ENCODE results near the gene ASPHD2.
A peak's percentile ranks its signal among the peaks of the same experiment; 100 is the strongest.
"Not testable (repeated sequence)": the region's sequence is repeated elsewhere in the genome, so short reads cannot be mapped to it uniquely, and the experiment has no call there.

Gene ASPHD2, protein sequence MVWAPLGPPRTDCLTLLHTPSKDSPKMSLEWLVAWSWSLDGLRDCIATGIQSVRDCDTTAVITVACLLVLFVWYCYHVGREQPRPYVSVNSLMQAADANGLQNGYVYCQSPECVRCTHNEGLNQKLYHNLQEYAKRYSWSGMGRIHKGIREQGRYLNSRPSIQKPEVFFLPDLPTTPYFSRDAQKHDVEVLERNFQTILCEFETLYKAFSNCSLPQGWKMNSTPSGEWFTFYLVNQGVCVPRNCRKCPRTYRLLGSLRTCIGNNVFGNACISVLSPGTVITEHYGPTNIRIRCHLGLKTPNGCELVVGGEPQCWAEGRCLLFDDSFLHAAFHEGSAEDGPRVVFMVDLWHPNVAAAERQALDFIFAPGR

DNA sequence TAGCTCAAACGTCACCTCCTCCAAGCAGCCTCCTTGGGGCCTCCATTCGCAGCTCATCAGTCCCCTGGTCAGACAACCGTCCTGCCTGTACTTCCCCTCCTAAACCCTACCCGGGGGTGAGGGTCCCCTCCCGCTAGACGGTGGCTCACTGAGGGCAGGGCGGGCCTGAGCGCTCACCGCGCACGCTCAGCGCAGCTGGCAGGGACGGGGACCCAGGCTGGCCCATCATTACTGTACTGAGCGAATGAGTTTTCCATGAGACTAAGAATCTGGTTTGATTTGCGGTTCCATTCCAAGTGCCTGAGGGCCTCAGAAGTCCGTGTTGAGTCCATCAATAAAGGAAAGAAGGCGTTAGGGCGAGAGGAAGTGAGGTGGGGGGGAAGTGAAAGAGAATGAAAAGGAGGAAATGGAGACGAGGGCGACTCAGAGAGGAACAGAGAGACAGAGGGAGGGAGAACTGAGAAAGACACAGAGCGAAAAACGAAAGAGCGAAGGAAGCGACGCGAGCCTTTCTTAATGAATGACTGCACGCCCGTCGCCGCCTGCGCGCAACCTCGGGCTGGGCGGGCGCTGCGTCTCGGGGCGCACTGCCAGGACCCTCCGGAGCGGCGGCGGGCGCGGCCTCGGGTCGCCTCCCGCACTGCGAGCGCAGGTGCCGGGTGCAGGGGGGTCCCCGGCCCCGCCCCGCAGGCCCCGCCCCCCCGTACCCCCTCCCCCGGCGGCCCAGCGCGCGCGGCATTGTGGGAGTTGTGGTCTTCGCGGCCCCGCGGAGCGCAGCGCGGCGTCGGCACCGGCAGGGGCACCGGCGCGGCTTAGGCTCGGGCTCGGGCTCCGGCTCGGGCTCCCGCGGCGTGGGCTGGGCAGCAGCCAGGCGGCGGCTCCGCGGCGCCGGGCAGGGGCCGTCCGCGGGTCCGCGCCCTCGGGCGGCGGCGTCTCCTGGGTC, at the start of gene ASPHD2:
Gene ASPHD2 (plus strand): TSS at position 746 of the 943 bp plus-strand sequence. CDS start 4,356 bp downstream, outside the sequence.
- DNase-seq (ENCODE audit: insufficient read length, low spot score) (peak; percentile 87), FAIRE-seq (peak; percentile 98)

GRCh38 chr22:26380072-26380830, 48.8 kb upstream of the ASPHD2 start:
- FAIRE-seq (no peak), DNase-seq (ENCODE audit: insufficient read length, low spot score) (no peak)

DNA sequence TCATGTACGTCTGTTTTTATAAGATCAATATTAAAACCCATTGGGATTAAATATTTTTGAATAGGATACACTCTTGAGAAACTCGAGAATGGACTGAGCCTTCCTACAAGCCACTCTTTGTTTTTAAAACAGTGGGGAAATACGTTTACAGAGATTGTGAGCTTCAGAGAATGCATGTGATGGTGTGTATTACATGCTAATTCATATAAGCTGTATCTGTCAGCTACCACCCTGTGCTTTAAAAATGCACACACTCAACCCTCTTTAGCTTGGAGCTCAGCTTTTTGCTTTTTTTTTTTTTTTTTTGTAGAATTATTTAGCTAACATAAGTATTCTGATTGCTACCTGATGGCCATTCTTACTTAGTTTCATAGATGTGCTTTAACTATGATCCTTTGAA, 46.3 kb upstream of the ASPHD2 start:
- DNase-seq (ENCODE audit: insufficient read length, low spot score) (no peak), FAIRE-seq (no peak)

DNA sequence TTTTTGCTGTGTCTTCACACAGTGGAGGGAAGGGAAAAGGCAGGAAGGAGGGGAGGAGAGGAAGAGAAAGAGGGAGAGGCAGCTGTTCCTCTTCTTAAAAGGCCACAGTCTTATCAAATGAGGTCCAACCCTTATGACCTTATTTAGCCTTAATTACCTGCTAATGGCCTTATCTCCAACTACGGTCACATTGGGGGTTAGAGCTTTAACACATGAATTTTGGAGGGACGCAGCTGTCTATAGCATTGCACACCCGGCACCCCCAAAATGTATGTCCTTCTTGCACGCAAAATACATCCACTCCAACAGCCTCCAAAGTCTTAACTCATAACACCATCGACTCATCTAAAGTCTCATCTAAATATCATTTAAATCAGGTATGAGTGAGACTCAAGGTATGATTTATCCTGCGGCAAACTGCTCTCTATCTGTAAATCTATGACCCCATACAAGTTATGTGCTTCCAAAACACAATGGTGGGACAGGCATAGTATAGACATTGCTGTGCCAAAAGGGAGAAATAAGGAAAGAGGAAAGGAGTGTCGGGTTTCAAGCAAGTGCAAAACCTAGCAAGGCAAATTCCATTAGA, 45.0 kb upstream of the ASPHD2 start:
- FAIRE-seq (no peak), DNase-seq (ENCODE audit: insufficient read length, low spot score) (no peak)

- no peak for FAIRE-seq
- DNase-seq (ENCODE audit: insufficient read length, low spot score) = no peak
Measured at GRCh38 chr22:26385164-26385563, 43.9 kb upstream of the ASPHD2 start.

DNA sequence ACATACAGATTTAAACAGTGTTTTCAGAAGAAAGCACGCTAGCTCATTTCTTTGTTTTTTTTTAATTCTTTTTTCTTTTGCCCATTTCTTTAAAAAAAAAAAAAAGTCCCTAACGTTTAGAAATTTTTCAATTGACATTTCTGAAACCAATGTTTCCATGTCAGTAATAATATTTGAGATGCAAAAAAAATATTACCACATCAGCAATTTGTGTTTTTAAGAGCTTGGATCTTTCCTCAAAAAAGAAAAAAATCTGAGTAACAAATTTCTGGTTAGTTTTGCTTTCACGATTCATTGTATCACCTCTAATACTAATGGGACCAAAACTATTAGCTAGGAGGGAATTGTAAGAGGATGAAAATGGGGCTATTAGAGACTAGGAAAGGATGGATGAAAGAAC, 39.9 kb upstream of the ASPHD2 start:
- no peak for DNase-seq (ENCODE audit: insufficient read length, low spot score)

DNA sequence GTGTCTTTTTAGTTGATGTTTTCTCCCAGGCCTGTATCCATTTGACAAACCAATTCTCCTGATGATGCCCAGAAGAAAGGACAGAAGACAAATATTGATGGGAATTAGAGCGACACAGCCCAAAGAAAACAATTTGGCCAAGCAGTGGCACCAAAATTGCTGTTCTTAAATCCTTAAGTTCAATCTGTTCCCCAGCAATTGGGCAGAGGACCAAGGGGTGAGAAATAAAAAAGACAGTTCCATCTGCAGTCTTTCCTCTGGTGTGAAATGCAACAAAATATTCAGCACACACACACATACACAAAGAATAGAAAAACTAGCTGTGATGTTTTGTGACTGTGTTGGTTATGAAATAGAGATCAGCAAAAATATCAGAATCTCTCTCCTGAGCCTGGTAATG, 38.0 kb upstream of the ASPHD2 start:
- DNase-seq (ENCODE audit: insufficient read length, low spot score) = no peak
- no peak for FAIRE-seq

More for the DNA sequence above, 39.9 kb upstream of the ASPHD2 start:
- no peak for FAIRE-seq

GRCh38 chr22:26391623-26392022, 37.4 kb upstream of the ASPHD2 start:
- DNase-seq (ENCODE audit: insufficient read length, low spot score) (no peak), FAIRE-seq (no peak)

DNA sequence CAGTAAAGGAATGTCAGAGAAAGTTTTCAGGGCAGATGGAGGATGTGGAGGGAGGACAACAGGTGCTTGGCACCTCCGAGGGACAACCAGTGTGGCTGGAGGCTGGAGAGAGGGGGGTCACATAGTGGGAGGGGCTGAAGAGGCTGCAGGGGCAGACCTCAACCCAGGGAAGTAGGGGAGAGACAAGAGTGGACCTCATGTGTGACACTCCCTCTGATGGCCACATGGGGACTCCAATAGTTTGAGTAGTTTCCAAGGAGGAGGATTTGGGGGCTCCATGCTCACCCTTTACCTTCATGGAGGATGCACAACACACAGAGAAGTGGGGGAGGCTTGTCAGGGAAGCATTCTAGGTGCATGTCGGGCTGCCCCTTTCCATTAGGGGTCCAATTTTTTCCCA, 35.1 kb upstream of the ASPHD2 start:
- FAIRE-seq = no peak
- no peak for DNase-seq (ENCODE audit: insufficient read length, low spot score)

GRCh38 chr22:26394777-26395176, 34.3 kb upstream of the ASPHD2 start:
- DNase-seq (ENCODE audit: insufficient read length, low spot score) (no peak), FAIRE-seq (no peak)

GRCh38 chr22:26395926-26396325, 33.1 kb upstream of the ASPHD2 start:
- no peak for DNase-seq (ENCODE audit: insufficient read length, low spot score)
- no peak for FAIRE-seq

DNA sequence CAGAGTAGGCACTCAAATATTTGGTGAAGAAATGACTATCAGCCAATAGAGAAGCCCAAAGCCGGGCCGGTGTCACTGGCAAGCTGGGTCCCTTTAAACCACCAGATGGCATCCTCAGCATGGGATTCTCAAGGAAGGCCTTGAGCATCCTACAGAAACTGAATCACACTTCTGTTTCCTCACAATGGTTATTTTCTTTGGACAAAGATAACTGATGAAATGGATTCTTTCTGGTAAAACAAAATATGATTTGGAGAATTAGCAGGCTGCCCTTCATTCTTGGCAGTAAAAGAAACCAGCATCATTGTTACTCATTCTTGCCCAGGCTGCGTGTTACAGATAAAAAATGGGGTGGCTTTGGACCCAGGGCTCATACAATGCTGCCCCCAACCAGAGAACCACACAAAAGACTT, 30.3 kb upstream of the ASPHD2 start:
- DNase-seq (ENCODE audit: insufficient read length, low spot score) (peak; percentile 61), FAIRE-seq (peak; percentile 61)

DNA sequence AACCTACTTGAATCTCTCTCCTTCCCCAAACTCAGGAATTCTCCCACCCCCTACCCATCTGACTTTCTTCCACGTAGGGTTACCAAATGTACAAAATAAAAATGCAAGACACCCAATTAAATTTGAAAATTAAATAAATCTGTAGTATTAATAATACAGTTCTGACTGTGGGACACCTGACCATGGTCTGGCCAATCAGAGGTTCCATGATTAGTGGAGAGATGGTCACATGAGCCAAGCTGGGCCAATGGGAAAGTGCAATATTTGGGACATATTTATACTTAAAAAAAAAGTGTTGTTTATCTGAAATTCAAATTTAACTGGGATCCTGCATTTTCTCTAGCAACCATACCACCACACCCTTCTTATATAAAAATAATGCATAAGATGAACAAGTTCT, 29.8 kb upstream of the ASPHD2 start:
- FAIRE-seq (no peak), DNase-seq (ENCODE audit: insufficient read length, low spot score) (no peak)

- no peak for FAIRE-seq
- no peak for DNase-seq (ENCODE audit: insufficient read length, low spot score)
Measured at GRCh38 chr22:26401726-26402125, 27.3 kb upstream of the ASPHD2 start.

- DNase-seq (ENCODE audit: insufficient read length, low spot score) (no peak), FAIRE-seq (peak; percentile 78)
Measured at GRCh38 chr22:26404851-26405421, 24.1 kb upstream of the ASPHD2 start.

DNA sequence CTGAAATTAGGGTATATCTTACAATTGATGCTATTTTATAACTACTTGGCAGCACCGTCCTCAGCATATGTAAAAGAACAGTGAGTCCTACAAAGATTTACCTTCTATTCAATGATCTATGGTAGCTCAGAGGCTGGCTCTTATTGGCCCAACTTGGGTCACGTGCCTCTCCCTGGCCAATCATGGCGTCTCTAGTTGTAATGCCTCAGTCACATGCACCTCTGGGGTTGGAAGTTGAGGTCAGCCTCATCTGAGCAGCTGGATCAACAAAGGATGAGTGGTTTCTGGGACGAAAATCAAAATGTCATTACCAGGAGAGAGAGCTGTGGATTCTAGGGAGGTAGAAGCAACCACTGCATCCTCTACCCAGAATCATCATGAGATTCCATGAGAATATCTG, 22.9 kb upstream of the ASPHD2 start:
- FAIRE-seq (no peak), DNase-seq (ENCODE audit: insufficient read length, low spot score) (no peak)

DNA sequence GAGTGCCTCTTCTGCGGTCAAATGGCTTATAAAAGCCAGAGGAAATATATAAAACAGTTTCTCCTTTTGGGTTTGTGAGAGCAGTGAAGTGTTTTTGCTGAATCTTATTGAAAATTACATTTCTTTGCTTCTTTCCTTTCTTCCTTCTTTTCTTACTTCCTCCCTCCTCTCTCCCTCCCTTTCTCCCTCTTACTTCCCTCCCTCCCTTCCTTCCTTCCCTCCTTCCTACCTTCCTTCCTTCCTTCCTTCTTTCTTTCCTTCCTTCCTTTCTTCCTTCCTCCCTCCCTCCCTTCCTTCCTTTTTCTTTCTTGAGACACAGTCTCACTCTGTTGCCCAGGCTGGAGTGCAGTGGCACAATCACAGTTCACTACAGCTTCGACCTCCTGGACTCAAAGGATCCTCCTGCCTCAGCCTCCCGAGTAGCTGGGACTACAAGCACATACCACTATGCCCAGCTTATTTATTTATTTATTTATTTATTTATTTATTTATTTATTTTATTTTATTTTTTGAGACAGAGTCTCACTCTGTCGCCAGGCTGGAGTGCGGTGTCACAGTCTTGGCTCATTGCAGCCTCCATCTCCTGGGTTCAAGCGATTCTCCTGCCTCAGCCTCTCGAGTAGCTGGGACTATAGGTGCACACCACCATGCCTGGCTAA, 20.4 kb upstream of the ASPHD2 start:
- DNase-seq (ENCODE audit: insufficient read length, low spot score); FAIRE-seq: not testable (repeated sequence)

GRCh38 chr22:26409719-26410335, 19.2 kb upstream of the ASPHD2 start:
- FAIRE-seq = no peak
- DNase-seq (ENCODE audit: insufficient read length, low spot score) = no peak

GRCh38 chr22:26410386-26410785, 18.7 kb upstream of the ASPHD2 start:
- no peak for FAIRE-seq

More at GRCh38 chr22:26410386-26410785, 18.7 kb upstream of the ASPHD2 start:
- DNase-seq (ENCODE audit: insufficient read length, low spot score) = no peak
